H1 (cell line): ENCODE measurements around the gene SPOCK1. TPM values are rescaled to one million over a fixed set of nuclear protein-coding genes. Genes with fewer than 3 reads are reported as not detected.

ENCODE experiments used
- PHF8 ChIP-seq: fragments of 200-600 bp; sonication (generic); conservative IDR thresholded peaks from 2 replicates; pipeline ENCODE4 v1.7.1; 2012; ENCODE audit warnings: low read depth, mild to moderate bottlenecking, inconsistent platforms, low read length, moderate library complexity
- TEAD4 ChIP-seq: IDR thresholded peaks from 2 replicates; pipeline ENCODE4 v1.6.1; 2012; ENCODE audit warnings: low read depth, low read length, inconsistent platforms, mixed read lengths
- polyA plus RNA-seq, 7 experiments: library from polyadenylated mRNA; depleted of rRNA in 3 of 7; stranded (reverse) in 5 of 7; unstranded in 2 of 7; fragments of >200 nt in 5 of 7; fragments of 200-250 nt in 2 of 7; gene quantifications; 1 replicate in 5 of 7; 2 replicates in 1 of 7; 4 replicates in 1 of 7; pipeline versions ENCODE4 v1.2.1 to v1.2.3, GENCODE V29; 2011 to 2013; ENCODE audit warnings: missing spikeins in 2 of 7, mixed read lengths in 2 of 7
- total RNA-seq: library from RNA; stranded (reverse); fragmentation: NEBNext Ultra II Directional; extraction: Animal tissue kit (Norgen Biotek cat#: 25700); gene quantifications from 2 replicates; pipeline ENCODE4 v1.2.1, GENCODE V29; 2021

Gene SPOCK1
- total and polyA plus RNA-seq, 2 of the 8 experiments (the other 6 are each of a cell fraction or from before 2014, with no cell fraction given) = 6.9 to 18.1 TPM

- no peak for TF ChIP-seq PHF8
- TF ChIP-seq TEAD4 = no peak
Observed at GRCh38 chr5:137402436-137403187, 96.5 kb downstream of the SPOCK1 start (continued).
